ENCODE measurements around the gene VAPA.
A peak's percentile ranks its signal among the peaks of the same experiment; 100 is the strongest.

Gene VAPA

DNA sequence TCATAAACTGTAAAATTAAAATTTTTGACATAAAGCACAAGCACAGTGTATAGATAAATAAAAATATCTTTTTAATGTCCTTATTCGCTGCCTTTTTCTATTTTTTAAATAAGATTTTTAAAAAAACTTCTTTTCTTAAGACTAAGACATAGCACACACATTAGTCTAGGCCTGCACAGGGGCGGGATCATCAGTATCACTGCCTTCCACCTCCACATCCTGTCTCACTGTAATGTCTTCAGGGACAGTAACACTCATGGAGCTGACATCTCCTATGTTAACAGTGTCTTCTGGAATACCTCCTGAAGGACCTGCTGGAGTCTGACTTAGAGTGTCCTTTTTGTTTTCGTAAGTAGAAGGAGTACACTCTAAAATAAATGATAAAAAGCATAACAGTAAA is 33.0 kb downstream of the VAPA start:
- TF ChIP-seq, protein P1, sequence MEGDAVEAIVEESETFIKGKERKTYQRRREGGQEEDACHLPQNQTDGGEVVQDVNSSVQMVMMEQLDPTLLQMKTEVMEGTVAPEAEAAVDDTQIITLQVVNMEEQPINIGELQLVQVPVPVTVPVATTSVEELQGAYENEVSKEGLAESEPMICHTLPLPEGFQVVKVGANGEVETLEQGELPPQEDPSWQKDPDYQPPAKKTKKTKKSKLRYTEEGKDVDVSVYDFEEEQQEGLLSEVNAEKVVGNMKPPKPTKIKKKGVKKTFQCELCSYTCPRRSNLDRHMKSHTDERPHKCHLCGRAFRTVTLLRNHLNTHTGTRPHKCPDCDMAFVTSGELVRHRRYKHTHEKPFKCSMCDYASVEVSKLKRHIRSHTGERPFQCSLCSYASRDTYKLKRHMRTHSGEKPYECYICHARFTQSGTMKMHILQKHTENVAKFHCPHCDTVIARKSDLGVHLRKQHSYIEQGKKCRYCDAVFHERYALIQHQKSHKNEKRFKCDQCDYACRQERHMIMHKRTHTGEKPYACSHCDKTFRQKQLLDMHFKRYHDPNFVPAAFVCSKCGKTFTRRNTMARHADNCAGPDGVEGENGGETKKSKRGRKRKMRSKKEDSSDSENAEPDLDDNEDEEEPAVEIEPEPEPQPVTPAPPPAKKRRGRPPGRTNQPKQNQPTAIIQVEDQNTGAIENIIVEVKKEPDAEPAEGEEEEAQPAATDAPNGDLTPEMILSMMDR (IDR thresholded peaks at IDR 0.05; ENCODE audit: low read depth, low read length, missing control alignments) = no peak
- DNase-seq (ENCODE audit: low read depth) = no peak
- H3K4me3 ChIP-seq (ENCODE audit: low read depth, low read length) = no peak overlapping the region

DNA sequence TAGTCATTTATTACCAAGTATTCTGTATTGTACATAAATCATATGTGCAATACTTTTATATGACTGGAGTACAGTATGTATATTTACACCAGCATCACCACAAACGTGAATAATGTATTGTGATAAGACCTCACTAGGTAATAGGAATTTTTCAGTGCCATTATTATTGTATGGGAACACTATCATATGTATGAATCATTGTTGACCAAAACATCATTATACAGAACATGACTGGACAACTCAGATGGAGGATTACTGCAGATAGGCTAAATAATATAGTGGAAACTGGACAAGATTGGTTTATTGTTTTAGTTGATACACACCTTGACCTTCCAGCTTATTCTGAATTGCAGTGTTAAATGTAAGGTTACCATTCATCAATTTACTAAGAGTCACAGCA is 33.4 kb downstream of the VAPA start:
- no peak for DNase-seq (ENCODE audit: low read depth)
- TF ChIP-seq, protein P1 (IDR thresholded peaks at IDR 0.05; ENCODE audit: low read depth, low read length, missing control alignments) = no peak
- H3K4me3 ChIP-seq (ENCODE audit: low read depth, low read length) = no peak overlapping the region

GRCh38 chr18:9949315-9949714 is 35.5 kb downstream of the VAPA start:
- no peak overlapping the region for H3K4me3 ChIP-seq (ENCODE audit: low read depth, low read length)
- TF ChIP-seq, protein P1 (IDR thresholded peaks at IDR 0.05; ENCODE audit: low read depth, low read length, missing control alignments) = no peak
- DNase-seq (ENCODE audit: low read depth) = no peak

DNA sequence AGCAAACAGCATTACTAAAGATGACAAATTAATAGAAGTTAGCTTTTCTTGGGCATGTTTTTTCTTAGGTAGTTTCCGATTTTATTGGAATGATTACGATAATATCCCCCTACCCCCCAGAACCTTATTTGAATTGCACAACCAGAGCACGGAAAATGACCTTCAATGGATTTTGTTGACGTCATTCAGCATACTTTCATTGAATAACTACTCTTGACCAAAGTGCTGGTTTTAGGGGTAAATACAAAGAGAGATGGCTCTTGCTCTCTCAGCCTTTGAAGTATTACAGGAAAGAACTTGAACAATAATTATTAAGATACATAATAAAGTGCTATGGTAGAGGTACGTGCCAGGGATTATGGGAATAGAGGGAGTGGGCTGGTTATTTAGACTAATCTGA is 36.0 kb downstream of the VAPA start:
- no peak for DNase-seq (ENCODE audit: low read depth)
- TF ChIP-seq, protein P1 (IDR thresholded peaks at IDR 0.05; ENCODE audit: low read depth, low read length, missing control alignments) = no peak
- H3K4me3 ChIP-seq (ENCODE audit: low read depth, low read length) = no peak overlapping the region

GRCh38 chr18:9950289-9951016 is 36.6 kb downstream of the VAPA start:
- DNase-seq (ENCODE audit: low read depth) = no peak
- H3K4me3 ChIP-seq (ENCODE audit: low read depth, low read length) = no peak overlapping the region
- TF ChIP-seq, protein P1 (IDR thresholded peaks at IDR 0.05; ENCODE audit: low read depth, low read length, missing control alignments) = no peak

GRCh38 chr18:9951022-9951859 is 37.4 kb downstream of the VAPA start:
- H3K4me3 ChIP-seq (ENCODE audit: low read depth, low read length) = no peak overlapping the region
- TF ChIP-seq, protein P1 (IDR thresholded peaks at IDR 0.05; ENCODE audit: low read depth, low read length, missing control alignments) = peak; percentile 61
- DNase-seq (ENCODE audit: low read depth) = no peak

Data from GM12864 (cell line).